ENCODE results near the gene MRAP.

MRAP gene

GRCh38 chr21:32325706-32326105, 27.1 kb downstream of the MRAP start:
- DNase-seq = no peak

GRCh38 chr21:32328595-32328994, 29.9 kb downstream of the MRAP start:
- no peak for DNase-seq

- DNase-seq = no peak
Observed at GRCh38 chr21:32329331-32329730, 30.7 kb downstream of the MRAP start.

GRCh38 chr21:32329776-32330175, 31.1 kb downstream of the MRAP start:
- DNase-seq = no peak

GRCh38 chr21:32330784-32331311, 32.2 kb downstream of the MRAP start:
- no peak for DNase-seq

GRCh38 chr21:32331444-32332305, 33.0 kb downstream of the MRAP start:
- DNase-seq = no peak

- DNase-seq = no peak
Observed at GRCh38 chr21:32332463-32332951, 33.9 kb downstream of the MRAP start.

- DNase-seq = no peak
Observed at GRCh38 chr21:32333953-32334673, 35.5 kb downstream of the MRAP start.

- no peak for DNase-seq
Observed at GRCh38 chr21:32334980-32335531, 36.4 kb downstream of the MRAP start.

- DNase-seq = no peak
Observed at GRCh38 chr21:32335601-32336575, 37.2 kb downstream of the MRAP start.

GRCh38 chr21:32336711-32337110, 38.1 kb downstream of the MRAP start:
- DNase-seq = no peak

GRCh38 chr21:32337206-32337605, 38.6 kb downstream of the MRAP start:
- DNase-seq = no peak

GRCh38 chr21:32338209-32338921, 39.7 kb downstream of the MRAP start:
- no peak for DNase-seq

GRCh38 chr21:32340863-32341848, 42.5 kb downstream of the MRAP start:
- no peak for DNase-seq

- no peak for DNase-seq
Observed at GRCh38 chr21:32346951-32347350, 48.3 kb downstream of the MRAP start.

- no peak for DNase-seq
Observed at GRCh38 chr21:32347351-32347750, 48.7 kb downstream of the MRAP start.

GRCh38 chr21:32347977-32348376, 49.3 kb downstream of the MRAP start:
- no peak for DNase-seq

GRCh38 chr21:32348604-32349332, 50.1 kb downstream of the MRAP start:
- DNase-seq = peak; percentile 51

- DNase-seq = no peak
Observed at GRCh38 chr21:32349333-32349944, 50.8 kb downstream of the MRAP start.
